ENCODE measurements around the gene TIE1. TPM values are rescaled to one million over a fixed set of nuclear protein-coding genes. Genes with fewer than 3 reads are reported as not detected.
A peak's percentile ranks its signal among the peaks of the same experiment; 100 is the strongest.

The TIE1 gene
- total RNA-seq, 1 donor from 2014 or later: 0.94 TPM

GRCh38 chr1:43338001-43338400 lies 37.2 kb downstream of the TIE1 start:
- DNase-seq (ENCODE audit: low read depth): no peak

- DNase-seq (ENCODE audit: low read depth): no peak
Measured at GRCh38 chr1:43339584-43340232, 38.9 kb downstream of the TIE1 start.

GRCh38 chr1:43340559-43340958 lies 39.8 kb downstream of the TIE1 start:
- DNase-seq (ENCODE audit: low read depth): no peak

- no peak for DNase-seq (ENCODE audit: low read depth)
Measured at GRCh38 chr1:43344267-43344850, 43.6 kb downstream of the TIE1 start.

- no peak for DNase-seq (ENCODE audit: low read depth)
Measured at GRCh38 chr1:43345120-43345519, 44.3 kb downstream of the TIE1 start.

- DNase-seq (ENCODE audit: low read depth): no peak
Measured at GRCh38 chr1:43346636-43347035, 45.9 kb downstream of the TIE1 start.

GRCh38 chr1:43348343-43348808 lies 47.6 kb downstream of the TIE1 start:
- DNase-seq (ENCODE audit: low read depth): no peak

GRCh38 chr1:43348809-43349593 lies 48.2 kb downstream of the TIE1 start:
- peak; percentile 69 for DNase-seq (ENCODE audit: low read depth)

GRCh38 chr1:43349594-43350306 lies 49.0 kb downstream of the TIE1 start:
- DNase-seq (ENCODE audit: low read depth): peak; percentile 79

GRCh38 chr1:43350976-43351375 lies 50.2 kb downstream of the TIE1 start:
- no peak for DNase-seq (ENCODE audit: low read depth)

- no peak for DNase-seq (ENCODE audit: low read depth)
Measured at GRCh38 chr1:43351421-43352350, 50.9 kb downstream of the TIE1 start.

- DNase-seq (ENCODE audit: low read depth): no peak
Measured at GRCh38 chr1:43352351-43352705, 51.5 kb downstream of the TIE1 start.

- no peak for DNase-seq (ENCODE audit: low read depth)
Measured at GRCh38 chr1:43352881-43353280, 52.1 kb downstream of the TIE1 start.

GRCh38 chr1:43354471-43354870 lies 53.7 kb downstream of the TIE1 start:
- DNase-seq (ENCODE audit: low read depth): no peak

- no peak for DNase-seq (ENCODE audit: low read depth)
Measured at GRCh38 chr1:43354936-43355335, 54.2 kb downstream of the TIE1 start.

- no peak for DNase-seq (ENCODE audit: low read depth)
Measured at GRCh38 chr1:43357251-43357650, 56.5 kb downstream of the TIE1 start.

GRCh38 chr1:43358121-43358745 lies 57.5 kb downstream of the TIE1 start:
- peak; percentile 62 for DNase-seq (ENCODE audit: low read depth)

- peak; percentile 87 for DNase-seq (ENCODE audit: low read depth)
Measured at GRCh38 chr1:43358746-43359693, 58.2 kb downstream of the TIE1 start, which contains the start of gene CDC20. Gene CDC20 (plus strand): TSS chr1:43358981. CDS start chr1:43359216, 235 bp downstream.

- peak; percentile 27 for DNase-seq (ENCODE audit: low read depth)
Measured at GRCh38 chr1:43359696-43360095, 58.9 kb downstream of the TIE1 start.

Measured in renal cortical epithelial cell (primary cell).